ENCODE results near the gene TMEM150B. TPM values are rescaled to one million over a fixed set of nuclear protein-coding genes. Genes with fewer than 3 reads are reported as not detected.

Gene TMEM150B
- total RNA-seq, 2 experiments from 2014 or later = not detected

DNA sequence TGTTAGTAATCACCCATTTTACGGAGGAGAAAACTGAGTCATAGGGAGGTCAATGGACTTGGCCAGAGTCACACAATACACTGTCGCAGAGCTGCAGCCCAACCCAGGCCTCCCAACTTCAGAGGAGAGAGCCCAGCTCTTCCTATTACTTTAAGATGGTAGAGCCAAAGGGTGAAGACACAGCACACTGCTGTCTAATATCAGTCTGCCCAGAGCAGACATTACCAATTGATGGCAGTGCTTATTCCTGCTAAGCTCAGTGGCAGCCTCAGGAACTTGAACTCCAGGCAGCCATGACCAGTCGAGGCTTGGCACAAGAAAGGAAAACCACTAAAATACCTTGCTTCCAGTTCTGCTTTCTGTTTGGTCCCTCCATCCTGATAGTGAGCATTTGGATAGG lies 18.4 kb downstream of the TMEM150B start:
- DNase-seq = no peak
- ChIA-PET CTCF (interaction anchor here (1.1 to 1.6 kb wide), 4 partner anchors 15 to 197 kb away, joined by 3 to 6 read pairs (median 4); partner anchors contain the start of gene TMEM238), POLR2A (no interaction called here)
- no peak overlapping the region for H3K27ac Mint-ChIP-seq
- H3K4me3 Mint-ChIP-seq = no peak overlapping the region
- H3K9me3 Mint-ChIP-seq = no peaks in the 10 kb centered on the region
- H3K4me1 Mint-ChIP-seq (ENCODE audit: low read depth) = no peaks in the 10 kb centered on the region
- no peaks in the 10 kb centered on the region for H3K27me3 Mint-ChIP-seq
- peaks cover 2% of the 10 kb centered on the region for H3K36me3 Mint-ChIP-seq
- intact Hi-C loops (cut with micrococcal nuclease) = no loop called here

- DNase-seq = no peak
- Mint-ChIP-seq H3K4me1 (ENCODE audit: low read depth) (no peaks in the 10 kb centered on the region), H3K4me3 (no peak overlapping the region), H3K27ac (no peak overlapping the region), H3K36me3 (peaks cover 2% of the 10 kb centered on the region), H3K27me3 (no peaks in the 10 kb centered on the region), H3K9me3 (no peaks in the 10 kb centered on the region)
- POLR2A ChIA-PET = interaction anchor here (1.0 kb wide), 1 partner anchor 33 kb away, joined by 3 read pairs; the partner anchor contains the start of gene KMT5C
- intact Hi-C loops (cut with micrococcal nuclease) = no loop called here
- CTCF ChIA-PET = interaction anchor here (1.1 to 1.6 kb wide), 3 partner anchors 14 to 198 kb away, joined by 3 to 6 read pairs (median 4); partner anchors contain the start of gene TMEM238
These were observed 19.1 kb downstream of the TMEM150B start for GRCh38 chr19:55305983-55306562.

DNA sequence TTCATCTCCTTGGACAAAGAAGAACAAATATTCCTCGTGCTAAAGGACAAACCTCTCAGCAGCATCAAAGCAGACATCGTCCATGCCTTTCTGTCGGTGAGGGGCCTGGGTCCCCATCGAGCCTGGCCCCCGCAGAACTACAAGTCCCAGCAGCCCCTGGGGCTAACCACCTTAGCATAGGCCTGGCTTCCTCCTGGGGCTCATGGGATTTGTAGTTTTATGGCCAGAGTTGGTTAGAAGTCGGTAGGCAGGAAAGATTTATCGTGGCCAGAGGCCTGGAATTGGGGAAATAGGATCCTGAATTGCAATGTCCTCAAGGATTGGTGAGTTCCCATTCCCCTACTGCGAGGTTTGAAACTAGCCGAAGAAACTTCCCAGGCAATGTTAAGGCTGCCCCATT lies 19.6 kb downstream of the TMEM150B start:
- DNase-seq = peak; percentile 56
- intact Hi-C loops (cut with micrococcal nuclease) = no loop called here
- Mint-ChIP-seq H3K36me3 (peaks cover 2% of the 10 kb centered on the region), H3K9me3 (no peaks in the 10 kb centered on the region), H3K27me3 (no peaks in the 10 kb centered on the region), H3K4me1 (ENCODE audit: low read depth) (no peaks in the 10 kb centered on the region), H3K27ac (no peak overlapping the region), H3K4me3 (no peak overlapping the region)
- ChIA-PET CTCF (interaction anchor here (1.1 to 1.6 kb wide), 3 partner anchors 13 to 199 kb away, joined by 3 to 6 read pairs (median 4); partner anchors contain the start of gene TMEM238), POLR2A (interaction anchor here (1.0 kb wide), 1 partner anchor 34 kb away, joined by 3 read pairs; the partner anchor contains the start of gene KMT5C)

GRCh38 chr19:55304980-55305379 lies 20.2 kb downstream of the TMEM150B start:
- Mint-ChIP-seq H3K4me3 (no peak overlapping the region), H3K36me3 (peaks cover 2% of the 10 kb centered on the region), H3K4me1 (ENCODE audit: low read depth) (no peaks in the 10 kb centered on the region), H3K9me3 (no peaks in the 10 kb centered on the region), H3K27me3 (no peaks in the 10 kb centered on the region), H3K27ac (no peak overlapping the region)
- POLR2A ChIA-PET = no interaction called here
- CTCF ChIA-PET = no interaction called here
- no peak for DNase-seq
- intact Hi-C loops (cut with micrococcal nuclease) = no loop called here

DNA sequence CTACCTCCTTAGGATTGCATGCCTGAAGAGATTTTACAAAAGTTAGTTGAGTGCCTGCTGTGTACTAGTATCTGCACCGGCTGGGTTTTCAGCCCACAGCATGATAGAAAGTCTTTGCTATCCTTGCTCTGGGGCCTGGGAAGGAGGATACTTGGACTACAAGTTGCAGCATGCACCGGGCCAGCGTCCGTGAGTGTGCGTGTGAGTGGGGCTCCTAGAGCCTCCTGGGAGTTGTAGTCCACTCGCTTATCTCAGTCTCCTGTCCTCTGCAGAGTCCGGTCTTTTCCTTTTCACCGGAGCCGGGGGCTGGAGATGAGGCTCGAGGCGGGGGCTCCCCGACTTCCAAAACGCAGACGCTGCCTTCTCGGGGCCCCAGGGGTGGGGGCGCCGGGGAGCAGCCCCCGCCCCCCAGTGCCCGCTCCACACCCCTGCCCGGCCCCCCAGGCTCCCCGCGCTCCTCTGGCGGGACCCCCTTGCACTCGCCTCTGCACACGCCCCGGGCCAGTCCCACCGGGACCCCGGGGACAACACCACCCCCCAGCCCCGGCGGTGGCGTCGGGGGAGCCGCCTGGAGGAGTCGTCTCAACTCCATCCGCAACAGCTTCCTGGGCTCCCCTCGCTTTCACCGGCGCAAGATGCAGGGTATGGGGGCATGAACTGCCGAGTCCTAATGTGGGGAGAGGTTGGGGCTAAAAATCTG lies 20.7 kb downstream of the TMEM150B start:
- CTCF ChIA-PET = no interaction called here
- H3K27ac Mint-ChIP-seq = no peak overlapping the region
- no peak overlapping the region for H3K4me3 Mint-ChIP-seq
- POLR2A ChIA-PET = no interaction called here
- intact Hi-C loops (cut with micrococcal nuclease) = no loop called here
- no peaks in the 10 kb centered on the region for H3K4me1 Mint-ChIP-seq (ENCODE audit: low read depth)
- no peaks in the 10 kb centered on the region for H3K27me3 Mint-ChIP-seq
- DNase-seq = peak; percentile 59
- H3K9me3 Mint-ChIP-seq = no peaks in the 10 kb centered on the region
- peaks cover 2% of the 10 kb centered on the region for H3K36me3 Mint-ChIP-seq

DNA sequence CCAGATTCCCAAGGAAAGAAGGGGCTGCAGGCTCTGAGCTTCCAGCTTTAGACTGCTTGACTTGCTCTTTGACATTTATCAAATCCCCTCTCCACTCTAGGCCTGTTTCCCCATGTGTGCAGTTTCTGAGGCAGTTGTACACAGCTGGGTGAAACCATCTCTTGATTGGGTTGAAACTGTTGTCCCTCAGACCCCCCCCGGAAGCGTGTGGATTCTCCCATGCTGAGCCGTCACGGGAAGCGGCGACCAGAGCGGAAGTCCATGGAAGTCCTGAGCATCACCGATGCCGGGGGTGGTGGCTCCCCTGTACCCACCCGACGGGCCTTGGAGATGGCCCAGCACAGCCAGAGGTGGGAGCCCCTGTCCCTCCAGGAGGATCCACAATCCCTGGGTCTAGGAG lies 21.7 kb downstream of the TMEM150B start:
- ChIA-PET POLR2A (interaction anchor here (0.6 to 2.9 kb wide), 2 partner anchors 58 to 104 kb away, joined by 3 to 10 read pairs; partner anchors contain the start of gene UBE2S), CTCF (interaction anchor here (0.6 to 3.6 kb wide), 11 partner anchors 9 to 330 kb away, joined by 3 to 43 read pairs (median 7); partner anchors contain the start of genes KMT5C and TMEM238)
- Mint-ChIP-seq H3K9me3 (no peaks in the 10 kb centered on the region), H3K4me3 (no peak overlapping the region), H3K27me3 (no peaks in the 10 kb centered on the region), H3K4me1 (ENCODE audit: low read depth) (no peaks in the 10 kb centered on the region), H3K36me3 (peaks cover 2% of the 10 kb centered on the region), H3K27ac (no peak overlapping the region)
- no peak for DNase-seq
- intact Hi-C loops (cut with micrococcal nuclease) = loop anchor here (2.0 kb wide), 1 partner anchor 35 kb away; the partner anchor contains the start of gene KMT5C

DNA sequence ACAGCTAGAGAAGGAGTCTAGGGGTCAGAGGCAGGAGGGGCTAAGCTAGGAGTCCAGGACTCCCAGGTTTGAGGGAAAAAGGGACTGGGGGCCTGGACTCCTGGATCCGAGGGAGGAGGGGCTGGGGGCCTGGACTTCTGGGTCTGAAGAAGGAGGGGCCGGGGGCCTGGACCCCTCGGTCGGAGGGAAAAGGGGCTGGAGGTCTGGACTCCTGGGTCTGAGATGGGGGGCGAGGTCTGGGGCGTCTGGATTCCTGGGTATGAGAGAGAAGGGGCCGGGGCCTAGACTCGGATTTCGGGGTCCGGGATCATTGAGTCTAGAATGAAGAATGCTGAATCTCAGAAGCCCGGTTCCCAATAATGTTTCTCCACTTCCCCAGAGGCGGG lies 22.8 kb downstream of the TMEM150B start:
- Mint-ChIP-seq H3K9me3 (no peaks in the 10 kb centered on the region), H3K4me3 (peak overlapping the region; percentile 72), H3K27ac (peak overlapping the region; percentile 56), H3K36me3 (peaks cover 2% of the 10 kb centered on the region), H3K4me1 (ENCODE audit: low read depth) (no peaks in the 10 kb centered on the region), H3K27me3 (no peaks in the 10 kb centered on the region)
- intact Hi-C loops (cut with micrococcal nuclease) = loop anchor here (1.0 to 2.0 kb wide), 2 partner anchors 36 to 83 kb away; partner anchors contain the start of genes KMT5C and RPL28
- DNase-seq = no peak
- ChIA-PET POLR2A (interaction anchor here (1.1 to 2.9 kb wide), 3 partner anchors 37 to 105 kb away, joined by 3 to 17 read pairs (median 10); partner anchors contain the start of genes TMEM238 and UBE2S), CTCF (interaction anchor here (0.8 to 3.6 kb wide), 27 partner anchors 10 to 331 kb away, joined by 3 to 43 read pairs (median 5); partner anchors contain the start of genes ISOC2, KMT5C, PPP6R1 and TMEM150B)

- no peaks in the 10 kb centered on the region for H3K27me3 Mint-ChIP-seq
- intact Hi-C loops (cut with micrococcal nuclease) = loop anchor here (1.0 to 2.0 kb wide), 2 partner anchors 37 to 84 kb away; partner anchors contain the start of genes KMT5C and RPL28
- ChIA-PET POLR2A (interaction anchor here (0.5 to 2.9 kb wide), 7 partner anchors 14 to 106 kb away, joined by 3 to 17 read pairs (median 3); partner anchors contain the start of genes TMEM238 and UBE2S), CTCF (interaction anchor here (0.6 to 3.6 kb wide), 47 partner anchors 10 to 1247 kb away, joined by 3 to 43 read pairs (median 4); partner anchors contain the start of genes HSPBP1, ISOC2, KMT5C and PPP1R12C)
- H3K27ac Mint-ChIP-seq = peak overlapping the region; percentile 56
- peaks cover 2% of the 10 kb centered on the region for H3K36me3 Mint-ChIP-seq
- H3K9me3 Mint-ChIP-seq = no peaks in the 10 kb centered on the region
- H3K4me3 Mint-ChIP-seq = peak overlapping the region; percentile 72
- no peaks in the 10 kb centered on the region for H3K4me1 Mint-ChIP-seq (ENCODE audit: low read depth)
- DNase-seq = peak; percentile 95
These were observed 23.5 kb downstream of the TMEM150B start for GRCh38 chr19:55301459-55302317.

DNA sequence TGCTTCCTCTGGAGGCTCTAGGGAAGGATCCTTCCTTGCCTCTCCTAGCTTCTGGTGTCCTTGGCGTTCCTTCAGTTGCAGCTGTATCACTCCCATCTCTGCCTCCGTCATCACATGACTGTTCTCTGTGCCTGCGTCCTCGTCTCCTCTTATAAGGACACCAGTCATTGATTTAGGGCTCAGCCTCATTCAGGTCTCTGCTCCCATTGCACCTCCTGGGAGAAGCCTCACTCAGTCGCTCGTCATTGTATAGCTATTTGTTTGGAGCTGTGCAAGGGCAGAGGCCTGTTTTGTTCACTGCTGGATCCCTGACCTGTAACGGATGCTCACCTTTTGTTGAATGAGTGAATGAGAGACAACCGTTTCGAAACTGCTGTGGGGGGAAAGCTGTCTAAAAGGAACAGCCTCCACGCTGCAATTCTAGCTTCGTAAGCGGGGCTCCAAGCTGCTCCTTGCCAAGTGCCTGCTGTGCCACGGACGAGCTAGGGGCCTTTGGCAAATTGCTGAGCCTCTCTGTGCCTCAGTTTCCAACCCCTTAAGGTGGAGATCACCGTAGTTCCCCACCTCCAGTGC lies 24.2 kb downstream of the TMEM150B start:
- intact Hi-C loops (cut with micrococcal nuclease) = no loop called here
- H3K27me3 Mint-ChIP-seq = no peaks in the 10 kb centered on the region
- CTCF ChIA-PET = interaction anchor here (0.6 to 3.6 kb wide), 42 partner anchors 9 to 1247 kb away, joined by 3 to 43 read pairs (median 5); partner anchors contain the start of genes HSPBP1, ISOC2, KMT5C and PPP1R12C

DNA sequence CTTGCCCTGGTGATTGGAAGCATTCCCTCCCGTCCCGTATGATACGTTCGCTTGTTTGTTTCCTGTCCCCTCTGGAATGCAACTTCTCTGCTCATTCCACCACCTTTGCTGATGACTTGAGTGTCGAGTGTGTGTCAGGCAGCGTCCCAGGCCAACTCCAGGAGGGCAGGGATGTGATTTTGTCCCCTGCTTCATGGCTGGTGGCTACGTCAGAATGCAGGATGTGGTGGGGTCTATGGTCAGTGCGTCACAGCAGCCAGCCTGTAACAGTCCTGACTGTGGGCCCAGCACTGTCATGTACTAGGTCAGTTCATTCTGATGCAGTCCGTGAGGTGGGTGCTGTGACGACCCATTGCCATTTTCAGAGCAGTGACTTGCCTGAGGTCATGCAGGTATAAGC lies 25.1 kb downstream of the TMEM150B start:
- CTCF ChIA-PET = no interaction called here
- no peaks in the 10 kb centered on the region for H3K27me3 Mint-ChIP-seq
- DNase-seq = no peak
- H3K4me1 Mint-ChIP-seq (ENCODE audit: low read depth) = no peaks in the 10 kb centered on the region
- no peaks in the 10 kb centered on the region for H3K36me3 Mint-ChIP-seq
- intact Hi-C loops (cut with micrococcal nuclease) = no loop called here
- no peak overlapping the region for H3K27ac Mint-ChIP-seq
- no peaks in the 10 kb centered on the region for H3K9me3 Mint-ChIP-seq
- POLR2A ChIA-PET = no interaction called here
- no peak overlapping the region for H3K4me3 Mint-ChIP-seq

More for the DNA sequence above, 24.2 kb downstream of the TMEM150B start:
- peak overlapping the region; percentile 72 for H3K4me3 Mint-ChIP-seq
- POLR2A ChIA-PET = interaction anchor here (0.5 to 2.9 kb wide), 7 partner anchors 13 to 106 kb away, joined by 3 to 17 read pairs (median 3); partner anchors contain the start of genes TMEM238 and UBE2S
- DNase-seq = no peak
- peaks cover 2% of the 10 kb centered on the region for H3K36me3 Mint-ChIP-seq
- no peaks in the 10 kb centered on the region for H3K9me3 Mint-ChIP-seq
- H3K27ac Mint-ChIP-seq = no peak overlapping the region
- no peaks in the 10 kb centered on the region for H3K4me1 Mint-ChIP-seq (ENCODE audit: low read depth)

DNA sequence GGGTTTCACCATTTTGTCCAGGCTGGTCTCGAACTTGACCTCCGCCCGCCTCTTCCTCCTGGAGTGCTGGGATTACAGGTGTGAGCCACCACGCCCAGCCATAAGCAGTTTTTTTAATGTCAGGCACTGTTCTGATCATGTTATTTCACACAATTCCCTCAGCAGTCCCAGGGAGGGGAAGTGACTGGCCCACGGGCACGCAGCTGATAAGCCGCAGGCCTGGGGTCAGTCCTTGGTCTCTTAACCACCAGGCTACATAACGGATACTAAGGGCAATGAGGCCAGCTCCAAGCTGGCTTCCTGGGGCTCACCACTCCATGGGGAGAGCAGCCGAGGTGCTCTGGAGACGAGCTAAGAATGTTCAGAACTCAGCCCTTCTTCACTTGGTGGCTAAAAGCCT lies 27.9 kb downstream of the TMEM150B start:
- Mint-ChIP-seq H3K9me3 (no peaks in the 10 kb centered on the region), H3K36me3 (no peaks in the 10 kb centered on the region), H3K4me1 (ENCODE audit: low read depth) (no peaks in the 10 kb centered on the region), H3K4me3 (no peak overlapping the region), H3K27ac (no peak overlapping the region), H3K27me3 (no peaks in the 10 kb centered on the region)
- intact Hi-C loops (cut with micrococcal nuclease) = no loop called here
- ChIA-PET CTCF (no interaction called here), POLR2A (no interaction called here)
- DNase-seq = no peak
